DOHH2 (cell line): ENCODE measurements around the gene PIP4K2C.
A peak's percentile ranks its signal among the peaks of the same experiment; 100 is the strongest.

Source experiments
- H3F3A ChIP-seq: fragments of 200-600 bp; sonication (generic), shearing (Covaris generic); 2 replicates; pipeline ENCODE4 v1.6.0; 2016; ENCODE audit warnings: antibody characterized with exemption, mild to moderate bottlenecking; ENCODE audit not compliant: control insufficient read depth, insufficient read depth
- H3K27ac ChIP-seq: fragments of 200-600 bp; sonication (generic); 2 replicates; pipeline ENCODE4 v1.5.1; 2014; ENCODE audit warnings: low read depth, mild to moderate bottlenecking, low read length, moderate library complexity
- H3K27me3 ChIP-seq: fragments of 200-600 bp; sonication (generic); 2 replicates; pipeline ENCODE4 v1.6.1; 2014; ENCODE audit warnings: mild to moderate bottlenecking, low read length, mixed read lengths; ENCODE audit not compliant: control insufficient read depth
- H3K36me3 ChIP-seq: fragments of 200-600 bp; sonication (generic); 2 replicates; pipeline ENCODE4 v1.6.1; 2014; ENCODE audit warnings: mild to moderate bottlenecking, low read length, moderate library complexity, mixed read lengths; ENCODE audit not compliant: control insufficient read depth
- H3K4me1 ChIP-seq: fragments of 200-600 bp; sonication (generic); 2 replicates; pipeline ENCODE4 v1.6.1; 2014; ENCODE audit warnings: mild to moderate bottlenecking, low read length, mixed read lengths; ENCODE audit not compliant: control insufficient read depth
- H3K4me2 ChIP-seq: fragments of 200-600 bp; sonication (generic); 2 replicates; pipeline ENCODE4 v1.6.0; 2014; ENCODE audit warnings: mild to moderate bottlenecking, low read length, moderate library complexity
- H3K4me3 ChIP-seq: fragments of 200-600 bp; sonication (generic); 2 replicates; pipeline ENCODE4 v1.5.1; 2014; ENCODE audit warnings: mild to moderate bottlenecking, low read length, mixed read lengths
- H3K79me2 ChIP-seq: fragments of 200-600 bp; sonication (generic); 2 replicates; pipeline ENCODE4 v1.6.1; 2014; ENCODE audit warnings: mild to moderate bottlenecking, low read length, mixed read lengths; ENCODE audit not compliant: control insufficient read depth
- H3K9me2 ChIP-seq: fragments of 200-600 bp; sonication (generic); replicated peaks from 2 replicates; pipeline ENCODE4 v1.6.1; 2014; ENCODE audit warnings: mild to moderate bottlenecking, low read length, mixed read lengths; ENCODE audit not compliant: control insufficient read depth
- H3K9me3 ChIP-seq: fragments of 200-600 bp; sonication (generic); 2 replicates; pipeline ENCODE4 v1.6.1; 2014; ENCODE audit warnings: antibody characterized with exemption, low read length, mixed read lengths; ENCODE audit not compliant: control insufficient read depth, insufficient read depth
- H4K20me1 ChIP-seq: fragments of 200-600 bp; sonication (generic); 2 replicates; pipeline ENCODE4 v1.6.0; 2014; ENCODE audit warnings: low read depth, mild to moderate bottlenecking, antibody characterized with exemption, low read length, moderate library complexity; ENCODE audit not compliant: control insufficient read depth, insufficient read depth
- CTCF ChIP-seq: fragments of 200-600 bp; sonication (generic); IDR thresholded peaks from one replicate; pipeline ENCODE4 v1.5.1; 2014; ENCODE audit warnings: antibody characterized with exemption, mild to moderate bottlenecking, low read depth, low read length; ENCODE audit not compliant: poor library complexity, severe bottlenecking
- EZH2phosphoT487 ChIP-seq: fragments of 200-600 bp; sonication (generic); IDR thresholded peaks from 2 replicates; pipeline ENCODE4 v1.6.1; 2017; ENCODE audit warnings: borderline replicate concordance, mild to moderate bottlenecking, antibody characterized with exemption, low read length, moderate library complexity, mixed read lengths

The PIP4K2C gene

GRCh38 chr12:57621497-57622292 is 30.7 kb downstream of the PIP4K2C start:
- Histone ChIP-seq H3K4me1 (no peaks in the 10 kb centered on the region), H3K27ac (no peak overlapping the region), H3K9me2 (no peaks in the 10 kb centered on the region), H3K79me2 (no peaks in the 10 kb centered on the region), H3K36me3 (no peaks in the 10 kb centered on the region), H3K4me2 (no peak overlapping the region), H3F3A (no peaks in the 10 kb centered on the region), H3K27me3 (peaks cover 95% of the 10 kb centered on the region), H3K9me3 (no peaks in the 10 kb centered on the region), H3K4me3 (no peak overlapping the region), H4K20me1 (peaks cover 3% of the 10 kb centered on the region; the same call in 1 of the 2 replicates)
- TF ChIP-seq CTCF (peak; percentile 90), EZH2phosphoT487 (no peak)

GRCh38 chr12:57622293-57623245 is 31.6 kb downstream of the PIP4K2C start:
- Histone ChIP-seq H3F3A (no peaks in the 10 kb centered on the region), H3K79me2 (no peaks in the 10 kb centered on the region), H3K4me3 (no peak overlapping the region), H3K9me2 (no peaks in the 10 kb centered on the region), H3K9me3 (no peaks in the 10 kb centered on the region), H3K4me1 (no peaks in the 10 kb centered on the region), H3K4me2 (no peak overlapping the region), H4K20me1 (peaks cover 3% of the 10 kb centered on the region; the same call in 1 of the 2 replicates), H3K27me3 (peaks cover 95% of the 10 kb centered on the region), H3K36me3 (no peaks in the 10 kb centered on the region), H3K27ac (no peak overlapping the region)
- TF ChIP-seq EZH2phosphoT487 (no peak), CTCF (no peak)

GRCh38 chr12:57623385-57623784 is 32.4 kb downstream of the PIP4K2C start:
- peaks cover 94% of the 10 kb centered on the region for H3K27me3 ChIP-seq
- no peak for TF ChIP-seq EZH2phosphoT487
- TF ChIP-seq CTCF, result no peak

More at GRCh38 chr12:57623385-57623784, 32.4 kb downstream of the PIP4K2C start:
- no peaks in the 10 kb centered on the region for H3K79me2 ChIP-seq
- no peaks in the 10 kb centered on the region for H3K9me3 ChIP-seq
- no peaks in the 10 kb centered on the region for H3K4me1 ChIP-seq
- H3K4me3 ChIP-seq, result no peak overlapping the region
- H3K36me3 ChIP-seq, result no peaks in the 10 kb centered on the region
- peaks cover 3% of the 10 kb centered on the region; the same call in 1 of the 2 replicates for H4K20me1 ChIP-seq
- no peak overlapping the region for H3K4me2 ChIP-seq
- H3F3A ChIP-seq, result no peaks in the 10 kb centered on the region
- no peak overlapping the region for H3K27ac ChIP-seq
- no peaks in the 10 kb centered on the region for H3K9me2 ChIP-seq
